GM10266 (cell line): ENCODE results near the gene UBE2G1.

Experiments used
- DNase-seq: peaks from one replicate; pipeline ENCODE4 v3.0.0; 2012; ENCODE audit errors: extremely low spot score
- CTCF ChIP-seq: IDR thresholded peaks from 2 replicates; pipeline ENCODE4 v1.5.1; 2012; ENCODE audit warnings: mild to moderate bottlenecking, low read depth; ENCODE audit not compliant: control insufficient read depth, insufficient read depth; ENCODE audit errors: missing control alignments

The UBE2G1 gene

GRCh38 chr17:4342535-4342934, 23.9 kb downstream of the UBE2G1 start:
- TF ChIP-seq CTCF, result no peak

GRCh38 chr17:4341616-4341977, 24.9 kb downstream of the UBE2G1 start:
- TF ChIP-seq CTCF, result no peak
- DNase-seq, result no peak

More at GRCh38 chr17:4342535-4342934, 23.9 kb downstream of the UBE2G1 start:
- DNase-seq, result no peak

GRCh38 chr17:4340914-4341615, 25.4 kb downstream of the UBE2G1 start:
- TF ChIP-seq CTCF, result no peak
- peak; percentile 32 for DNase-seq

- DNase-seq, result no peak
- no peak for TF ChIP-seq CTCF
These were observed 31.5 kb downstream of the UBE2G1 start for GRCh38 chr17:4334776-4335584.

- no peak for DNase-seq
- TF ChIP-seq CTCF, result no peak
These were observed 32.1 kb downstream of the UBE2G1 start for GRCh38 chr17:4334332-4334731.

- DNase-seq, result no peak
- no peak for TF ChIP-seq CTCF
These were observed 33.4 kb downstream of the UBE2G1 start for GRCh38 chr17:4333041-4333440.
